Tibial artery (tissue), 4 donors: ENCODE results near the gene SPG7.
"Not testable (repeated sequence)": the region's sequence is repeated elsewhere in the genome, so short reads cannot be mapped to it uniquely, and the experiment has no call there.

Experiments
- DNase-seq, 2 donors: peaks; one replicate each; pipeline ENCODE4 v3.0.0-alpha.2; 2019
- H3K27ac ChIP-seq, 2 donors: fragments of 200-600 bp; sonication (generic) in 1 of 2; 1 replicate in 1 of 2; 2 replicates in 1 of 2; pipeline ENCODE4 v1.5.1; 2018 to 2019; ENCODE audit warnings: mild to moderate bottlenecking in 1 of 2
- H3K27me3 ChIP-seq, 2 donors: fragments of 200-600 bp; sonication (generic) in 1 of 2; one replicate each; pipeline versions ENCODE4 v1.5.1 to v1.6.0; 2016 to 2019
- H3K36me3 ChIP-seq, 3 donors: fragments of 200-600 bp; sonication (generic) in 2 of 3; one replicate each; pipeline ENCODE4 v1.5.1; 2016 to 2019; ENCODE audit warnings: mild to moderate bottlenecking in 2 of 3
- H3K4me1 ChIP-seq, 4 donors: fragments of 200-600 bp; sonication (generic) in 2 of 4; 1 replicate in 3 of 4; 2 replicates in 1 of 4; pipeline ENCODE4 v1.5.1; 2016 to 2019
- H3K4me3 ChIP-seq, 2 donors: fragments of 200-600 bp; sonication (generic) in 1 of 2; 1 replicate in 1 of 2; 2 replicates in 1 of 2; pipeline ENCODE4 v1.5.1; 2018 to 2019; ENCODE audit warnings: mild to moderate bottlenecking in 2 of 2
- H3K9me3 ChIP-seq, 3 donors: fragments of 200-600 bp; sonication (generic) in 1 of 3; one replicate each; pipeline ENCODE4 v1.5.1; 2016 to 2019
- intact Hi-C: fragments of 100-400 bp; cut with DNase I; formaldehyde crosslinking; loops from one replicate; pipeline ENCODE4 v1.15.0; 2023; ENCODE audit warnings: low total_unique reads
- TF ChIP-seq, protein P1 (sequence below), 2 experiments: fragments of 200-600 bp in 1 of 2; fragments of 450-650 bp in 1 of 2; IDR thresholded peaks; one replicate each; pipeline ENCODE4 v1.5.1; 2017 to 2019; ENCODE audit warnings: antibody characterized with exemption in 2 of 2, mild to moderate bottlenecking in 1 of 2, moderate library complexity in 1 of 2

Gene SPG7

DNA sequence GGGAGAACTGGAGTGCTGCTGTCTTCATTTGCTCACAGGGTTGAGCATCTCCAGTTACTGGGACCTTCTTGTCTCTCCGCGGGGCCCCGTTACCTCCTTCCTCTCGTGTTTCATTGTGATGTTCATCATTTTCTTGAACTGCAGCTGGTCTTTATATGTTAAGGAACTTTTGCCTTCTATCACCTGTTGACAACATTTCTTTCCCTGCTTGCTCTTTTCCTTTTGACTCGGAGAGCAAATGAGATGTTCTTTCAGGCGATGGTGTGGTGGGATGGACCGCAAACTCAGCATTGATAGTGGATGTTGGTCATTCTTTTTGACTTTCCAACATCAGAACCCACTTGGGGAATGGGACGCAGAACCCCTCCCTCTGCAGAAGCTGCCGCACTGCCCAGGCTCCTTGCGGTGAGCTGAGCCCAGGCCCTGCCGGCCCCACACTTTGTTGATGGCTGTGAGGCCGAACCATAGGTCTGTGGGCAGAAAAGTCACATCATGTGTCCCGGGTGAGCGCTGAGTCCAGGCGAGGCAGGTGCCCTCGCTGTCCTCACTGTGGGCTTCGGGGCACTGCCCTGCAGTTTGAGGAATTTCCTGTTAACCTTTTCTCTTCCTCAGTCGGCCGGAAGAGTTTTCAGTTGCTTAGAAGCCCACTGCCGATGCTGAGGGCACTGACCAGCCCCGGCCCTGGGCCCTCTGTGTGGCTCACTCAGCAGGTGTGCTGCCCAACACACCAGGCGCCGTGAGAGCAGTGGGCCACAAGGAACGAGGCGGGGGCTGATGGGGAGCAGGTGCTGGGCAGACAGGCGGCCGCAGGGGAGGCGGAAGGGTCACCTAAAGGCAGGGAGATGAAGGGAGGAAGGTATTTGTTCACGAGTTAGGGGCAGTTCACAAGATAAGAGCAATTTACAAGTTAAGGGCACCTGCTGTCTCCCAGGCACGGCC, 59.7 kb downstream of the SPG7 start:
- TF ChIP-seq, protein P1, sequence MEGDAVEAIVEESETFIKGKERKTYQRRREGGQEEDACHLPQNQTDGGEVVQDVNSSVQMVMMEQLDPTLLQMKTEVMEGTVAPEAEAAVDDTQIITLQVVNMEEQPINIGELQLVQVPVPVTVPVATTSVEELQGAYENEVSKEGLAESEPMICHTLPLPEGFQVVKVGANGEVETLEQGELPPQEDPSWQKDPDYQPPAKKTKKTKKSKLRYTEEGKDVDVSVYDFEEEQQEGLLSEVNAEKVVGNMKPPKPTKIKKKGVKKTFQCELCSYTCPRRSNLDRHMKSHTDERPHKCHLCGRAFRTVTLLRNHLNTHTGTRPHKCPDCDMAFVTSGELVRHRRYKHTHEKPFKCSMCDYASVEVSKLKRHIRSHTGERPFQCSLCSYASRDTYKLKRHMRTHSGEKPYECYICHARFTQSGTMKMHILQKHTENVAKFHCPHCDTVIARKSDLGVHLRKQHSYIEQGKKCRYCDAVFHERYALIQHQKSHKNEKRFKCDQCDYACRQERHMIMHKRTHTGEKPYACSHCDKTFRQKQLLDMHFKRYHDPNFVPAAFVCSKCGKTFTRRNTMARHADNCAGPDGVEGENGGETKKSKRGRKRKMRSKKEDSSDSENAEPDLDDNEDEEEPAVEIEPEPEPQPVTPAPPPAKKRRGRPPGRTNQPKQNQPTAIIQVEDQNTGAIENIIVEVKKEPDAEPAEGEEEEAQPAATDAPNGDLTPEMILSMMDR (IDR thresholded peaks at IDR 0.05): no peak
- H3K4me3 ChIP-seq: no peak overlapping the region
- H3K4me1 ChIP-seq: peaks cover 0 to 30% (median 18%) of the 10 kb centered on the region in 4 donors
- H3K9me3 ChIP-seq: no peaks in the 10 kb centered on the region
- H3K27ac ChIP-seq: no peak overlapping the region
- H3K36me3 ChIP-seq: peaks cover 16 to 21% (median 19%) of the 10 kb centered on the region in 3 donors
- no peak for DNase-seq
- H3K27me3 ChIP-seq: peaks cover 0 to 33% of the 10 kb centered on the region in 2 donors
- intact Hi-C loops: no loop called here

DNA sequence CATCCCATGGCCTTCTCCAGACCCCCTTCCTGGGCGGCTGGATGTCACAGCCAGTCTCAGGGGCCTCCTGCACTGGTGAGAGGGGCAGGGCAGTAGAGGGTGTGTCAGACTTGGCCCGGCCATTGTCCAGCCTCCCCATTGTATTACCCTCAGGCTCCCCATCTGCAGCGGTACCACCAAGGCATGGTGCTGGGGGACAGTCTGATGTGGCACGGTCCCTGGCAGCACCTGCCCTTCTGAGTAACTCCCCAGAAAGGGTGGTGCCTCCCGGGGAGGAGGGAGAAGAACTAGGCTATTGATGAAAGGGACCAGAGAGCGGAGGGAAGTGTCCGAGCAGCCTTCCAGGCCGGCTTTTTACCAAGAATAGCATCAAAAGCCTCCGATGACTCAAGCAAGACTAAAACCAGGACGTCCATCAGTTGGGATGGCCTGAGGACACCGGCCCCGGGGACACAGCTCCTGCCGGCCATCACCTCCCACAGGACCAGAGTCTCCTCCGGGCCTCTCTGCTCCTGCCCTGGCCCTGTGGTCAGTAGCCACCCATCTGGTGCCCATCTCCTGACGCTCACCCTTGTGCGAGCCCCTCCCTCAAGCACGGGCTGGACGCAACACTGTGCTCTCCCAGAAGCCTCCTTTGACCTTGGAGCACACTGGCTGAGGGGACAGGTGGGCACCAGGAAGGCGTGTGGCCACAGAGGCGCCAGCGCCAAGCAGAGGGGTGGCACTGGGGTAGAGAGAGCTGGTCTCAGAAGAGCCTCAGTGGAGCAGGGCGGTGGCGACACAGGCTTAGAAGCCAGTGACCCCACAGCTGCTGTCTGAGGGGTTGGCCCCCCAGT, 61.5 kb downstream of the SPG7 start:
- Histone ChIP-seq H3K27me3 (peaks cover 4 to 51% of the 10 kb centered on the region in 2 donors), H3K36me3 (peaks cover 0 to 3% (median 1%) of the 10 kb centered on the region in 3 donors), H3K9me3 (no peaks in the 10 kb centered on the region), H3K4me1 (peaks cover 0 to 29% (median 19%) of the 10 kb centered on the region in 4 donors), H3K27ac (no peak overlapping the region), H3K4me3 (no peak overlapping the region)
- no peak for DNase-seq
- TF ChIP-seq, protein P1 (IDR thresholded peaks at IDR 0.05): no peak
- intact Hi-C loops: no loop called here

DNA sequence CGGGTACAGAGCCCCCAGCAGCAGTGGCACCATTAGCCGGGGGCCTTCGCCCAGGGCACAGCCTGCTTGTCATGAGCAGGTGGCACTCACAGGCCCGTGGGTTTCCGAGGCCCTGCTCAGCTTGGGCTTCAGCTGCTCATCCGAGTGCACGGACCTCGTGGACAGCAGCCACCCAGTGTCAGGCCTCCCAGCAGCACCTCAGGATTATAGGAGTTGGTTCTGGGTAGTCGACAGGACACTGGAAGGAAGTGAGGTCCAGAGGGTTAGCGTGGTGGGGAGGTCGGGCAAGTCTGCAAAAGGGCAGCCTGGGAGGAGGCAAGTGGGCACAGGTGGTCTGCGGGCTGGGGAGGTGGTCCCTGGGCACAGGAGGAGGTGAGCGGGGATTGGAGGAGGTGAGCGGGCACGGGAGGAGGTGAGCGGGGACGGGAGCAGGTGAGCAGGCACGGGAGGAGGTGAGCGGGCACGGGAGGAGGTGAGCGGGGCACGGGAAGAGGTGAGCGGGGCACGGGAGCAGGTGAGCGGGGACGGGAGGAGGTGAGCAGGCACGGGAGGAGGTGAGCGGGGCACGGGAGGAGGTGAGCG, 62.2 kb downstream of the SPG7 start:
- Histone ChIP-seq H3K4me1 (peaks cover 0 to 29% (median 19%) of the 10 kb centered on the region in 4 donors), H3K4me3 (no peak overlapping the region), H3K27ac (no peak overlapping the region), H3K36me3 (no peaks in the 10 kb centered on the region), H3K9me3 (no peaks in the 10 kb centered on the region), H3K27me3 (peaks cover 8 to 58% of the 10 kb centered on the region in 2 donors)
- intact Hi-C loops: no loop called here
- TF ChIP-seq, protein P1 (IDR thresholded peaks at IDR 0.05): no peak
- no peak for DNase-seq

DNA sequence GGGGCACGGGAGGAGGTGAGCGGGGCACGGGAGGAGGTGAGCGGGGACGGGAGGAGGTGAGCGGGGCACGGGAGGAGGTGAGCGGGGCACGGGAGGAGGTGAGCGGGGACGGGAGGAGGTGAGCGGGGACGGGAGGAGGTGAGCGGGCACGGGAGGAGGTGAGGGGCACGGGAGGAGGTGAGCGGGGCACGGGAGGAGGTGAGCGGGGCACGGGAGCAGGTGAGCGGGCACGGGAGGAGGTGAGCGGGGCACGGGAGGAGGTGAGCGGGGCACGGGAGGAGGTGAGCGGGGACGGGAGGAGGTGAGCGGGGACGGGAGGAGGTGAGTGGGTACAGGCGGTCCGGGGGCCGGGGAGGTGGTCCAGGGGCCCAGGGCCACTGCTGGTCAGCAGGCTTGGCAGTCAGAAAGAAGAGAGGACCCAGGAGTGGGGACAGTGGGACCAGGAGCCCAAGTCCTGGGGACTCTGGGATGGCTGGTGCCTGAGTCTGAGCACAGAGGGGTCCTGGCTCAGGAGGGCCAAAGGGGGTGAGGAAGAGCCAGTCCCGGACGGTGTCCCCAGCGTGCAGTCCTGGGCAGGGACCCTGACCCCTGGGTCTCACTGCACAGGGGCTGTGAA, 62.9 kb downstream of the SPG7 start:
- H3K36me3 ChIP-seq, H3K9me3 ChIP-seq, H3K4me3 ChIP-seq, DNase-seq, intact Hi-C loops, H3K27ac ChIP-seq: not testable (repeated sequence)
- Histone ChIP-seq H3K4me1 (peaks cover 0 to 28% (median 21%) of the 10 kb centered on the region in 4 donors), H3K27me3 (peaks cover 8 to 64% of the 10 kb centered on the region in 2 donors)

DNA sequence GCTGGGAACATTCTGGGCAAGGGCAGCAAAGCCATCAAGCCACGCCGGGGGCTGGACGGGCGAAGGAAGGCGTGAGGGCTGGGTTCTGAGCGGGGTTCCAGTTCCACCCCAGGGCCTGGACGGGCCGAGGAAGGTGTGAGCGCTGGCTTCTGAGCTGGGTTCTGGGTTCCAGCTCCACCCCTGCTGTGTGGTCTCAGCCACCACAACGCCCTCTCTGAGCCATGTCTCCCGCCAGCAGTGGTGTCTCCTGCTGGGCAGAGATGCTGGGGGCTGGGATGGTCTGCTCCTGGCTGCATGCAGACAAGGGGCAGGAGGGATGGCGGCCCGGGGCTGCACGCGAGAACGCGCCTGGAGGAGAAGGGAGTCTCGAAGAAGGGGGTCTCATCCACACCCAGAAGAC, 63.4 kb downstream of the SPG7 start:
- no peak for DNase-seq
- Histone ChIP-seq H3K4me3 (no peak overlapping the region), H3K36me3 (no peaks in the 10 kb centered on the region), H3K9me3 (no peaks in the 10 kb centered on the region), H3K27ac (no peak overlapping the region), H3K4me1 (peaks cover 0 to 28% (median 21%) of the 10 kb centered on the region in 4 donors), H3K27me3 (peaks cover 8 to 70% of the 10 kb centered on the region in 2 donors)
- TF ChIP-seq, protein P1 (IDR thresholded peaks at IDR 0.05): no peak
- intact Hi-C loops: no loop called here
